HepG2 (cell line): ENCODE data around the gene CNNM1. TPM values are rescaled to one million over a fixed set of nuclear protein-coding genes. Genes with fewer than 3 reads are reported as not detected.
A peak's percentile ranks its signal among the peaks of the same experiment; 100 is the strongest.

ENCODE experiments used
- ATAC-seq: fragments of 200-7000 bp; cut with Tn5 transposase; 3 replicates; pipeline ENCODE4 v1.9.1; 2020; ENCODE audit warnings: mild to moderate bottlenecking, moderate library complexity
- BruUV-seq: library from RNA; stranded (reverse); fragments of 400-500 nt; replicated peaks from 2 replicates; lab custom pipeline; 2021; lab: Mats Ljungman, UMichigan
- CTCF ChIA-PET: fragments of 300-600 bp; formaldehyde crosslinking; extraction: SDS; loops from one replicate; lab custom pipeline; 2021; ENCODE audit warnings: low total read pairs, inconsistent platforms, low intra/inter-chr PET ratio; lab: Yijun Ruan, JAX
- POLR2A ChIA-PET: fragments of 350-600 bp; sonication (Branson Sonifier 250); formaldehyde crosslinking; loops from one replicate; lab custom pipeline; 2020; ENCODE audit warnings: antibody characterized with exemption, inconsistent platforms; lab: Yijun Ruan, JAX
- DNase-seq: peaks from one replicate; pipeline ENCODE4 v3.0.0-alpha.2; 2015; ENCODE audit warnings: low spot score
- FAIRE-seq: peaks from 3 replicates; lab custom pipeline; 2011; peaks lifted over from hg19 to GRCh38; lab: Jason Lieb, UNC
- H2AFZ ChIP-seq: one replicate; pipeline ENCODE4 v1.6.1; 2011; ENCODE audit warnings: low read length, inconsistent platforms
- H3K27ac ChIP-seq: fragments of 300-600 bp; 3 replicates; pipeline ENCODE4 v1.8.0; 2011; ENCODE audit warnings: mixed run types, mild to moderate bottlenecking, mixed read lengths, low read length, inconsistent platforms; ENCODE audit not compliant: insufficient read depth; ENCODE audit errors: extremely low read length
- H3K27me3 ChIP-seq, 2 experiments: fragments of 200-600 bp in 1 of 2; 2 replicates in 1 of 2; 3 replicates in 1 of 2; pipeline versions ENCODE4 v1.6.0 to v1.8.0; 2011; ENCODE audit warnings: low read length in 2 of 2, mild to moderate bottlenecking in 2 of 2, moderate library complexity in 2 of 2, inconsistent platforms in 1 of 2; ENCODE audit not compliant: insufficient read depth in 2 of 2, control insufficient read depth in 1 of 2
- H3K36me3 ChIP-seq, 2 experiments: fragments of 200-600 bp in 1 of 2; replicated peaks in 1 of 2; 2 replicates in 1 of 2; 3 replicates in 1 of 2; pipeline versions ENCODE4 v1.5.1 to v1.8.0; 2011; ENCODE audit warnings: low read length in 2 of 2, inconsistent platforms in 1 of 2; ENCODE audit not compliant: insufficient read depth in 2 of 2, control insufficient read depth in 1 of 2
- H3K4me1 ChIP-seq: 2 replicates; pipeline ENCODE4 v1.5.1; 2012; ENCODE audit warnings: low read length, inconsistent platforms; ENCODE audit not compliant: insufficient read depth
- H3K4me2 ChIP-seq: 2 replicates; pipeline ENCODE4 v1.6.0; 2011; ENCODE audit warnings: low read depth, low read length, inconsistent platforms
- H3K4me3 ChIP-seq, 3 experiments: fragments of 200-600 bp in 1 of 3; sonication (generic), shearing (Covaris generic) in 1 of 3; replicated peaks in 1 of 3; 2 replicates each; pipeline ENCODE4 v1.5.1; 2011 to 2016; ENCODE audit warnings: low read length in 3 of 3, inconsistent platforms in 2 of 3, low read depth in 2 of 3, mild to moderate bottlenecking in 2 of 3, control low read depth in 1 of 3, mixed read lengths in 1 of 3; ENCODE audit not compliant: insufficient read depth in 1 of 3
- H3K79me2 ChIP-seq: one replicate; pipeline ENCODE4 v1.6.1; 2011; ENCODE audit warnings: low read length, inconsistent platforms; ENCODE audit not compliant: insufficient read depth
- H3K9ac ChIP-seq: 2 replicates; pipeline ENCODE4 v1.6.0; 2011; ENCODE audit warnings: mild to moderate bottlenecking, low read depth, low read length, inconsistent platforms; ENCODE audit not compliant: insufficient read depth
- H3K9me3 ChIP-seq: 2 replicates; pipeline ENCODE4 v1.5.1; 2012; ENCODE audit warnings: mild to moderate bottlenecking, low read length
- H4K20me1 ChIP-seq: 2 replicates; pipeline ENCODE4 v1.6.0; 2011; ENCODE audit warnings: inconsistent platforms, mild to moderate bottlenecking, low read length, moderate library complexity; ENCODE audit not compliant: insufficient read depth
- AGO2 ChIP-seq: fragments of 200-400 bp; formaldehyde crosslinking; optimal IDR thresholded peaks from 2 replicates; pipeline ENCODE3; 2017; ENCODE audit warnings: mild to moderate bottlenecking, low read depth, low read length, moderate library complexity
- ASH2L ChIP-seq: fragments of 300-600, 200-600 bp; sonication (generic); IDR thresholded peaks from 2 replicates; pipeline ENCODE4 v1.7.0; 2017; ENCODE audit warnings: low read depth, mild to moderate bottlenecking, moderate library complexity, mixed read lengths, low read length; ENCODE audit not compliant: insufficient read length
- BHLHE40 ChIP-seq: IDR thresholded peaks from 2 replicates; pipeline ENCODE4 v1.6.1; 2011; ENCODE audit warnings: low read length, improper control_type of control experiment
- GLI4 ChIP-seq: sonication (generic); formaldehyde crosslinking; IDR thresholded peaks from 2 replicates; pipeline ENCODE4 v1.5.1; 2020; ENCODE audit warnings: missing genetic modification reagents, mild to moderate bottlenecking, moderate library complexity, borderline replicate concordance
- KDM5A ChIP-seq: fragments of 200-600 bp; sonication (generic); IDR thresholded peaks from 2 replicates; pipeline ENCODE4 v1.7.0; 2018; ENCODE audit warnings: antibody characterized with exemption, mild to moderate bottlenecking, low read length, borderline replicate concordance
- KLF15 ChIP-seq: sonication (generic); formaldehyde crosslinking; IDR thresholded peaks from 2 replicates; pipeline ENCODE4 v1.8.1; 2023; ENCODE audit warnings: borderline replicate concordance, mild to moderate bottlenecking, inconsistent platforms, missing genetic modification reagents, mixed read lengths
- MAFF ChIP-seq: IDR thresholded peaks from 2 replicates; pipeline ENCODE4 v1.6.1; 2011; ENCODE audit warnings: low read depth, low read length, improper control_type of control experiment
- MAFK ChIP-seq, 2 experiments: IDR thresholded peaks in 1 of 2; conservative IDR thresholded peaks in 1 of 2; 2 replicates each; pipeline ENCODE4 v1.6.1; 2011; ENCODE audit warnings: improper control_type of control experiment in 2 of 2, low read length in 2 of 2
- MTF1 ChIP-seq: sonication (generic); formaldehyde crosslinking; IDR thresholded peaks from 2 replicates; pipeline ENCODE4 v1.5.0; 2020; ENCODE audit warnings: missing genetic modification reagents
- NBN ChIP-seq: fragments of 450-650 bp; conservative IDR thresholded peaks from 2 replicates; pipeline ENCODE4 v1.6.1; 2017
- PHF8 ChIP-seq: sonication (generic); formaldehyde crosslinking; IDR thresholded peaks from 2 replicates; pipeline ENCODE4 v1.5.0; 2020; ENCODE audit warnings: missing genetic modification reagents
- REPIN1 ChIP-seq: sonication (generic); formaldehyde crosslinking; IDR thresholded peaks from 2 replicates; pipeline ENCODE4 v1.8.0; 2022; ENCODE audit warnings: missing genetic modification reagents, low read depth, mild to moderate bottlenecking, borderline replicate concordance
- RFX5 ChIP-seq: IDR thresholded peaks from 2 replicates; pipeline ENCODE4 v1.6.1; 2011; ENCODE audit warnings: low read depth, low read length, improper control_type of control experiment
- RNF2 ChIP-seq: fragments of 450-650 bp; conservative IDR thresholded peaks from 2 replicates; pipeline ENCODE4 v1.6.1; 2016; ENCODE audit warnings: low read depth
- SKI ChIP-seq: fragments of 450-650 bp; IDR thresholded peaks from one replicate; pipeline ENCODE4 v1.6.1; 2018; ENCODE audit warnings: mild to moderate bottlenecking; ENCODE audit not compliant: partially characterized antibody
- TGIF2 ChIP-seq: IDR thresholded peaks from 2 replicates; pipeline ENCODE4 v1.6.1; 2016; ENCODE audit warnings: control low read depth, missing compliant biosample characterization
- ZNF317 ChIP-seq: sonication (generic); formaldehyde crosslinking; IDR thresholded peaks from 2 replicates; pipeline ENCODE4 v1.5.0; 2020; ENCODE audit warnings: mild to moderate bottlenecking, missing genetic modification reagents
- WGBS: methylation state at CpG from one replicate; pipeline ENCODE4 v1.1.6; 2017; ENCODE audit warnings: low lambda C conversion rate; 5-methylcytosine and 5-hydroxymethylcytosine counted together
- in situ Hi-C: cut with HindIII; loops from 2 replicates; pipeline ENCODE4 v1.10.0; 2017; ENCODE audit warnings: low pct_unique_long_range_greater_than_20kb; ENCODE audit not compliant: extremely low pct_ligation_motif_present
- intact Hi-C: fragments of 100-400 bp; cut with micrococcal nuclease; formaldehyde crosslinking; loops from one replicate; pipeline ENCODE4 v1.10.0; 2022; ENCODE audit not compliant: unreplicated experiment
- polyA plus RNA-seq, 8 experiments: library from polyadenylated mRNA; depleted of rRNA in 3 of 8; stranded (reverse) in 7 of 8; unstranded in 1 of 8; fragments of >200 nt; fragmentation: Illumina TruSeq in 4 of 8; extraction: Trizol in 4 of 8; gene quantifications; 2 replicates each; pipeline versions ENCODE4 v1.2.1 to v1.2.3, GENCODE V29; 2011 to 2016; ENCODE audit warnings: low read depth in 4 of 8, missing spikeins in 1 of 8, mixed read lengths in 1 of 8; ENCODE audit not compliant: insufficient read depth in 1 of 8
- total RNA-seq, 5 experiments: library from RNA; depleted of rRNA; stranded (reverse); fragments of >200 nt; fragmentation: Illumina TruSeq; extraction: Trizol; gene quantifications; 2 replicates each; pipeline ENCODE4 v1.2.3, GENCODE V29; 2016; ENCODE audit warnings: low read depth in 1 of 5
- TF ChIP-seq, protein P1 (sequence below): sonication (generic); formaldehyde crosslinking; IDR thresholded peaks from 2 replicates; pipeline ENCODE4 v1.5.1; 2020; ENCODE audit warnings: missing genetic modification reagents, mild to moderate bottlenecking, borderline replicate concordance
- TF ChIP-seq, protein P2 (sequence below): IDR thresholded peaks from 2 replicates; pipeline ENCODE4 v1.6.1; 2016; ENCODE audit warnings: low read depth, control low read depth

The CNNM1 gene
- total and polyA plus RNA-seq, 2 of the 13 experiments (the other 11 are each of a cell fraction or from before 2014, with no cell fraction given) = 4.3 to 9.6 TPM

DNA sequence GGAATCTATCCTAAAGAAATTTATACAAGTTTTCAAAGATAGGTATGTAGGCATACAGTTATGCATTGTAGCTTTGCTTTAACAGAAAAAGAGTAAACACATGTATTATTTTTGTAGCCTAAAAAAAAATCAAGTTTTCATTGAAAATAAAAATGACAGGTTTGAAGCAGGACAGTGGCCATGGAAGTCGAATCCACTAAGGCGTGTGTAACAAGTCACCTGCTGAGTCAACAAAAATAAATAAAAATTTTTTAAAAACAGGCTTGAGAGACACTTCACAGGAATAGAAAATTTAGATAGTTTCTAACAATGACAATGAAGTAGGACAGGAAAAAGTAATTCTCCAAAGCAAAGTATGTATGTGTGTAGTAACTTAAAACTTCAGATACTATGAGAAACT, 109.7 kb downstream of the CNNM1 start:
- no peak for ATAC-seq
- intact Hi-C loops (loop anchor here (5.0 kb wide), 1 partner anchor 273 kb away; no protein-coding TSS in a partner anchor), in situ Hi-C loops (loop anchor here (5.0 kb wide), 1 partner anchor 108 kb away; no protein-coding TSS in a partner anchor)
- Histone ChIP-seq H3K4me1 (peaks cover 12% of the 10 kb centered on the region; the same call in 1 of the 2 replicates), H3K27ac (no peak overlapping the region), H3K4me2 (no peak overlapping the region), H3K36me3 (no peaks in the 10 kb centered on the region; a peak in 1 of 5 replicates), H3K79me2 (no peaks in the 10 kb centered on the region), H4K20me1 (no peaks in the 10 kb centered on the region; the same call in 1 of the 2 replicates), H3K9ac (no peak overlapping the region), H2AFZ (no peak overlapping the region), H3K27me3 (no peaks in the 10 kb centered on the region), H3K4me3 (no peak overlapping the region), H3K9me3 (no peaks in the 10 kb centered on the region)
- no TSS peak for BruUV-seq
- 94% methylated on average over 2 of the region's 2 CpGs for WGBS
- TF ChIP-seq MTF1 (CRISPR knock-in tag) (no peak), PHF8 (no peak), MAFF (peak; percentile 33; the same call in 1 of the 2 replicates), MAFK (conservative IDR thresholded peaks at IDR 0.05 in 1 of 2, IDR thresholded peaks at IDR 0.05 in 1 of 2; ENCODE audit: low read length in 2 of 2) (peak in 1 of 2 experiments; percentile 59; a peak in 2 of 4 replicates)
- DNase-seq = no peak
- CTCF ChIA-PET = no interaction called here
- FAIRE-seq = no peak
- POLR2A ChIA-PET = no interaction called here

DNA sequence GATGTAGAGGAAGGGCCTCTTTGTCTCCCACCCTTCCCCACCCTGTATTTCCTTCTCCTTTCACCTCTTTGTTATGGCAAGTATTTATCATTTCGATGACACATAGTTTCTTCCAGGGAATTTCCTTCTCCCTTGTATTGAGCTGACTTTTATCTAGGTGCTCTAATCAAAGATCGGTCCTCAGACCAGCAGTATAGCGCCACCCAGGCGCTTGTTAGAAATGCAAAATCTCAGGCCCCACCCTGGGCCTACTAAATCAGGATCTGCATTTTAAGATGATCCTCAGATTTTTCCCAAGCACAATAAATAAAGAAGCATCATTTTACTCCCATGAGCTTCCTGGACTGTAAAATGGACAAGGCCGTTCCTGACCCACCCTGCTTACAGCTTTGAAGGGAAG, 113.2 kb downstream of the CNNM1 start:
- no peak overlapping the region for H2AFZ ChIP-seq
- H3K9ac ChIP-seq = no peak overlapping the region
- intact Hi-C loops (no loop called here), in situ Hi-C loops (no loop called here)
- no peak for FAIRE-seq
- H3K4me1 ChIP-seq = peaks cover 5% of the 10 kb centered on the region; the same call in 1 of the 2 replicates
- no peak overlapping the region for H3K4me2 ChIP-seq
- peaks cover 1 to 10% of the 10 kb centered on the region in 2 experiments; a peak in 2 of 5 replicates for H3K27me3 ChIP-seq
- no peak for DNase-seq
- 36% methylated on average over 5 of the region's 5 CpGs for WGBS
- H4K20me1 ChIP-seq = no peaks in the 10 kb centered on the region
- POLR2A ChIA-PET = interaction anchor here (1.3 kb wide), 1 partner anchor 12 kb away, joined by 6 read pairs; the partner anchor contains the start of gene GOT1
- no peak overlapping the region for H3K27ac ChIP-seq
- no TSS peak for BruUV-seq
- H3K79me2 ChIP-seq = no peaks in the 10 kb centered on the region
- CTCF ChIA-PET = no interaction called here
- ATAC-seq = no peak
- H3K36me3 ChIP-seq = no peaks in the 10 kb centered on the region
- H3K9me3 ChIP-seq = no peaks in the 10 kb centered on the region
- no peak overlapping the region for H3K4me3 ChIP-seq
- TF ChIP-seq TGIF2 (CRISPR knock-in tag) (no peak), ASH2L (no peak), ZNF317 (no peak), SKI (no peak), GLI4 (CRISPR knock-in tag) (no peak), REPIN1 (CRISPR knock-in tag) (no peak), RNF2 (no peak), RFX5 (no peak), KLF15 (CRISPR knock-in tag) (no peak), AGO2 (no peak), BHLHE40 (no peak), NBN (no peak), KDM5A (no peak)
- TF ChIP-seq, protein P1, sequence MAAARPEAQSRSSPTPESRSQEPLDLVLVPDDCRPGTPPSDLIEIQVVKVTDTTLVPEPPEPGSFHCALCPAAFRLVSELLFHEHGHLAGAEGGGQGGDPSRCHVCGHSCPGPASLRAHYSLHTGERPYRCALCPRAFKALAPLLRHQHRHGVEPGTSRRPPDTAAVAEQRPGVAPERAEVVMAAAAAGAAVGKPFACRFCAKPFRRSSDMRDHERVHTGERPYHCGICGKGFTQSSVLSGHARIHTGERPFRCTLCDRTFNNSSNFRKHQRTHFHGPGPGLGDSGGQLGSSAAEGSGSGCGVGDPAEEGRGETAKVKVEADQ (CRISPR knock-in tag) = no peak
- TF ChIP-seq, protein P2, sequence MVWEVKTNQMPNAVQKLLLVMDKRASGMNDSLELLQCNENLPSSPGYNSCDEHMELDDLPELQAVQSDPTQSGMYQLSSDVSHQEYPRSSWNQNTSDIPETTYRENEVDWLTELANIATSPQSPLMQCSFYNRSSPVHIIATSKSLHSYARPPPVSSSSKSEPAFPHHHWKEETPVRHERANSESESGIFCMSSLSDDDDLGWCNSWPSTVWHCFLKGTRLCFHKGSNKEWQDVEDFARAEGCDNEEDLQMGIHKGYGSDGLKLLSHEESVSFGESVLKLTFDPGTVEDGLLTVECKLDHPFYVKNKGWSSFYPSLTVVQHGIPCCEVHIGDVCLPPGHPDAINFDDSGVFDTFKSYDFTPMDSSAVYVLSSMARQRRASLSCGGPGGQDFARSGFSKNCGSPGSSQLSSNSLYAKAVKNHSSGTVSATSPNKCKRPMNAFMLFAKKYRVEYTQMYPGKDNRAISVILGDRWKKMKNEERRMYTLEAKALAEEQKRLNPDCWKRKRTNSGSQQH (CRISPR knock-in tag) = no peak
